Keratinocyte (primary cell): ENCODE results near the gene CARM1. TPM values are rescaled to one million over a fixed set of nuclear protein-coding genes. Genes with fewer than 3 reads are reported as not detected.
A peak's percentile ranks its signal among the peaks of the same experiment; 100 is the strongest.

ENCODE experiments used
- DNase-seq: peaks from one replicate; pipeline ENCODE4 v3.0.0-alpha.2; 2011; ENCODE audit warnings: low read depth, missing footprints, low spot score
- FAIRE-seq: peaks from 2 replicates; lab custom pipeline; 2011; peaks lifted over from hg19 to GRCh38; lab: Jason Lieb, UNC
- H2AFZ ChIP-seq: 2 replicates; pipeline ENCODE4 v1.6.0; 2012; ENCODE audit warnings: low read length, control low read depth, inconsistent platforms; ENCODE audit not compliant: control insufficient read depth
- H3K27ac ChIP-seq: 2 replicates; pipeline ENCODE4 v1.5.1; 2011; ENCODE audit warnings: low read length; ENCODE audit not compliant: control insufficient read depth, insufficient read depth
- H3K27me3 ChIP-seq: 3 replicates; pipeline ENCODE4 v1.6.0; 2011; ENCODE audit warnings: low read length; ENCODE audit not compliant: control insufficient read depth, insufficient read depth; ENCODE audit errors: extremely low read depth
- H3K36me3 ChIP-seq, 2 experiments: 2 replicates in 1 of 2; 3 replicates in 1 of 2; pipeline ENCODE4 v1.5.1; 2011; ENCODE audit warnings: low read length in 2 of 2, mild to moderate bottlenecking in 1 of 2; ENCODE audit not compliant: control insufficient read depth in 2 of 2, insufficient read depth in 2 of 2; ENCODE audit errors: extremely low read depth in 1 of 2
- H3K4me1 ChIP-seq: 3 replicates; pipeline ENCODE4 v1.5.1; 2011; ENCODE audit warnings: low read length; ENCODE audit not compliant: control insufficient read depth, insufficient read depth; ENCODE audit errors: extremely low read depth
- H3K4me2 ChIP-seq: 3 replicates; pipeline ENCODE4 v1.6.0; 2011; ENCODE audit warnings: low read depth, low read length; ENCODE audit not compliant: control insufficient read depth, insufficient read depth; ENCODE audit errors: extremely low read depth
- H3K4me3 ChIP-seq, 3 experiments: fragments of 200-600 bp in 1 of 3; sonication (generic) in 1 of 3; 2 replicates in 2 of 3; 3 replicates in 1 of 3; pipeline ENCODE4 v1.5.1; 2011 to 2016; ENCODE audit warnings: low read length in 3 of 3, mild to moderate bottlenecking in 3 of 3, control low read depth in 2 of 3, inconsistent platforms in 1 of 3, low read depth in 1 of 3, mixed read lengths in 1 of 3, mixed run types in 1 of 3, moderate library complexity in 1 of 3; ENCODE audit not compliant: control insufficient read depth in 2 of 3, insufficient read depth in 2 of 3; ENCODE audit errors: extremely low read depth in 1 of 3
- H3K79me2 ChIP-seq: 2 replicates; pipeline ENCODE4 v1.6.0; 2012; ENCODE audit warnings: low read length; ENCODE audit not compliant: control insufficient read depth, insufficient read depth
- H3K9ac ChIP-seq: 3 replicates; pipeline ENCODE4 v1.6.0; 2011; ENCODE audit warnings: low read length; ENCODE audit not compliant: control insufficient read depth, insufficient read depth; ENCODE audit errors: extremely low read depth
- H3K9me1 ChIP-seq: 3 replicates; pipeline ENCODE4 v1.6.0; 2011; ENCODE audit warnings: low read length; ENCODE audit not compliant: control insufficient read depth, insufficient read depth; ENCODE audit errors: extremely low read depth
- H3K9me3 ChIP-seq: 2 replicates; pipeline ENCODE4 v1.5.1; 2012; ENCODE audit warnings: low read depth, low read length; ENCODE audit not compliant: control insufficient read depth
- H4K20me1 ChIP-seq: 3 replicates; pipeline ENCODE4 v1.6.0; 2011; ENCODE audit warnings: low read length; ENCODE audit not compliant: control insufficient read depth, insufficient read depth; ENCODE audit errors: extremely low read depth
- CTCF ChIP-seq, 3 experiments: IDR thresholded peaks in 1 of 3; conservative IDR thresholded peaks in 1 of 3; optimal IDR thresholded peaks in 1 of 3; 2 replicates in 2 of 3; 3 replicates in 1 of 3; pipeline versions ENCODE3 to v1.5.1; 2011; ENCODE audit warnings: low read length in 3 of 3, mild to moderate bottlenecking in 3 of 3, moderate library complexity in 2 of 3, control low read depth in 1 of 3, inconsistent platforms in 1 of 3; ENCODE audit not compliant: insufficient read depth in 2 of 3; ENCODE audit errors: extremely low read depth in 1 of 3
- EZH2 ChIP-seq: IDR thresholded peaks from one replicate; pipeline ENCODE4 v1.6.1; 2012; ENCODE audit warnings: inconsistent platforms, mild to moderate bottlenecking, low read length, moderate library complexity
- dilution Hi-C: fragments of 300-500 bp; cut with MboI; formaldehyde crosslinking; loops from one replicate; pipeline ENCODE4 v1.7.0; 2020; ENCODE audit warnings: low sequenced_read_pairs; ENCODE audit not compliant: extremely low pct_ligation_motif_present
- polyA minus RNA-seq, 3 experiments: library from RNA; depleted of rRNA, polyadenylated mRNA; stranded (reverse); fragments of >200 nt; gene quantifications; 1 replicate in 1 of 3; 2 replicates in 1 of 3; 3 replicates in 1 of 3; pipeline ENCODE4 v1.2.3, GENCODE V29; 2011
- polyA plus RNA-seq, 5 experiments: library from polyadenylated mRNA; depleted of rRNA in 3 of 5; stranded (reverse) in 3 of 5; stranded (forward) in 1 of 5; unstranded in 1 of 5; fragments of >200 nt; gene quantifications; 1 replicate in 1 of 5; 2 replicates in 3 of 5; 3 replicates in 1 of 5; pipeline versions ENCODE4 v1.2.1 to v1.2.3, GENCODE V29; 2011 to 2012; ENCODE audit warnings: missing spikeins in 2 of 5, low read depth in 1 of 5, low replicate concordance in 1 of 5

The CARM1 gene
- polyA plus RNA-seq (22.8 to 50.8 TPM (median 23.7 TPM) in 3 replicates), polyA minus RNA-seq (31.8 to 90.8 TPM (median 35.4 TPM) in 3 replicates)
- polyA plus RNA-seq (2011; ENCODE audit: low read depth), result 8.4 TPM
- polyA plus RNA-seq (2011; cell fraction: cytosol; rRNA removed), result 19.8 and 34.8 TPM in 2 replicates
- 26.2 and 31.9 TPM in 2 replicates for polyA plus RNA-seq (2011; cell fraction: nucleus; rRNA removed)
- 25.0 and 55.7 TPM in 2 replicates for polyA plus RNA-seq (2012; ENCODE audit: low replicate concordance)
- 56.6 TPM for polyA minus RNA-seq (2011; cell fraction: cytosol; rRNA and poly(A)+ RNA removed)
- 20.3 and 21.2 TPM in 2 replicates for polyA minus RNA-seq (2011; cell fraction: nucleus; rRNA and poly(A)+ RNA removed)

- Histone ChIP-seq H3K27me3 (no peaks in the 10 kb centered on the region), H3K9me1 (no peaks in the 10 kb centered on the region), H3K4me3 (peak within 1 kb of the TSS; percentile 78 to 96 (median 87)), H3K79me2 (peaks cover 37% of the 10 kb centered on the region), H4K20me1 (no peaks in the 10 kb centered on the region), H3K27ac (peak within 1 kb of the TSS; percentile 69), H3K36me3 (no peaks in the 10 kb centered on the region), H3K9me3 (no peaks in the 10 kb centered on the region), H3K4me2 (peak within 1 kb of the TSS; percentile 98), H3K9ac (peak within 1 kb of the TSS; percentile 85), H3K4me1 (peaks cover 12% of the 10 kb centered on the region), H2AFZ (peak within 1 kb of the TSS; percentile 97)
- no peak for FAIRE-seq
- peak; percentile 89 for DNase-seq
- dilution Hi-C loops, result no loop called here
- no peak for TF ChIP-seq EZH2
- TF ChIP-seq CTCF (optimal IDR thresholded peaks at IDR 0.05 in 1 of 3, IDR thresholded peaks at IDR 0.05 in 1 of 3, conservative IDR thresholded peaks at IDR 0.05 in 1 of 3; ENCODE audit: extremely low read depth in 1 of 3, insufficient read depth in 2 of 3, low read length in 3 of 3), result peak in 2 of 3 experiments; percentile 73 to 88
These were observed at the start of gene CARM1 for GRCh38 chr19:10870955-10871603. Gene CARM1, plus strand, starts transcription at chr19:10871553. Its CDS starts 150 bp downstream, at chr19:10871703.

- no peaks in the 10 kb centered on the region for H4K20me1 ChIP-seq
- H2AFZ ChIP-seq, result no peak overlapping the region
- dilution Hi-C loops, result no loop called here
- no peak overlapping the region for H3K4me3 ChIP-seq
- no peak for TF ChIP-seq EZH2
- no peak for TF ChIP-seq CTCF (optimal IDR thresholded peaks at IDR 0.05 in 1 of 3, IDR thresholded peaks at IDR 0.05 in 1 of 3, conservative IDR thresholded peaks at IDR 0.05 in 1 of 3; ENCODE audit: extremely low read depth in 1 of 3, insufficient read depth in 2 of 3, low read length in 3 of 3)
- FAIRE-seq, result no peak
- no peaks in the 10 kb centered on the region for H3K9me3 ChIP-seq
- H3K4me1 ChIP-seq, result no peaks in the 10 kb centered on the region
- no peaks in the 10 kb centered on the region for H3K79me2 ChIP-seq
- no peak for DNase-seq
- no peak overlapping the region for H3K4me2 ChIP-seq
- H3K27ac ChIP-seq, result no peak overlapping the region
- H3K9me1 ChIP-seq, result no peaks in the 10 kb centered on the region
- peaks cover 14 to 30% of the 10 kb centered on the region in 2 experiments for H3K36me3 ChIP-seq
- H3K9ac ChIP-seq, result no peak overlapping the region
- no peaks in the 10 kb centered on the region for H3K27me3 ChIP-seq
These were observed 47.7 kb upstream of the CARM1 start for GRCh38 chr19:10823690-10824089.
